ENCODE results near the gene POU2F3. TPM values are rescaled to one million over a fixed set of nuclear protein-coding genes. Genes with fewer than 3 reads are reported as not detected.

Gene POU2F3
- total RNA-seq, 1 donor from 2014 or later: not detected

DNA sequence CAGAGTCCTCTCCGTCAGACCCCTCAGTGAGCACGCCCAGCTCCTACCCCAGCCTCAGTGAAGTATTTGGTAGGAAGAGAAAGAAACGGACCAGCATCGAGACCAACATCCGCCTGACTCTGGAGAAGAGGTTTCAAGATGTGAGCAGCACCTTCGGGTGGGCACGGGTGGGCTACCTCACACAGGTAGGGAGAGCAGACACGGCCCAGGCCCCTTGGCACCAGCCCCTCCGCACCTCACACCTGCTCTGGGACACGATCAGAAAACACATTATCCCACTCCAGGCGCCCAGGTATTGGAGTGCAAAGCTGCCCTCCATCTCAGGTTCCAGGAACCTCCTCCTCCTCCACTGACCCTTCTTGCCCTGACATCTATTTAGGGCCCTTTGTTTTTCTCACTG lies 67.5 kb downstream of the POU2F3 start:
- DNase-seq (ENCODE audit: low spot score): no peak
- H3K9me3 Mint-ChIP-seq (ENCODE audit: low read depth): no peaks in the 10 kb centered on the region
- TF ChIP-seq, protein P1, sequence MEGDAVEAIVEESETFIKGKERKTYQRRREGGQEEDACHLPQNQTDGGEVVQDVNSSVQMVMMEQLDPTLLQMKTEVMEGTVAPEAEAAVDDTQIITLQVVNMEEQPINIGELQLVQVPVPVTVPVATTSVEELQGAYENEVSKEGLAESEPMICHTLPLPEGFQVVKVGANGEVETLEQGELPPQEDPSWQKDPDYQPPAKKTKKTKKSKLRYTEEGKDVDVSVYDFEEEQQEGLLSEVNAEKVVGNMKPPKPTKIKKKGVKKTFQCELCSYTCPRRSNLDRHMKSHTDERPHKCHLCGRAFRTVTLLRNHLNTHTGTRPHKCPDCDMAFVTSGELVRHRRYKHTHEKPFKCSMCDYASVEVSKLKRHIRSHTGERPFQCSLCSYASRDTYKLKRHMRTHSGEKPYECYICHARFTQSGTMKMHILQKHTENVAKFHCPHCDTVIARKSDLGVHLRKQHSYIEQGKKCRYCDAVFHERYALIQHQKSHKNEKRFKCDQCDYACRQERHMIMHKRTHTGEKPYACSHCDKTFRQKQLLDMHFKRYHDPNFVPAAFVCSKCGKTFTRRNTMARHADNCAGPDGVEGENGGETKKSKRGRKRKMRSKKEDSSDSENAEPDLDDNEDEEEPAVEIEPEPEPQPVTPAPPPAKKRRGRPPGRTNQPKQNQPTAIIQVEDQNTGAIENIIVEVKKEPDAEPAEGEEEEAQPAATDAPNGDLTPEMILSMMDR (IDR thresholded peaks at IDR 0.05): no peak
- no peaks in the 10 kb centered on the region for H3K27me3 Mint-ChIP-seq (ENCODE audit: low read depth)
- H3K27ac Mint-ChIP-seq (ENCODE audit: unreplicated experiment): no peak overlapping the region
- no peaks in the 10 kb centered on the region for H3K36me3 Mint-ChIP-seq (ENCODE audit: low read depth)
- H3K4me1 Mint-ChIP-seq (ENCODE audit: low read depth): peaks cover 7% of the 10 kb centered on the region
- no peak overlapping the region for H3K4me3 Mint-ChIP-seq (ENCODE audit: unreplicated experiment)

DNA sequence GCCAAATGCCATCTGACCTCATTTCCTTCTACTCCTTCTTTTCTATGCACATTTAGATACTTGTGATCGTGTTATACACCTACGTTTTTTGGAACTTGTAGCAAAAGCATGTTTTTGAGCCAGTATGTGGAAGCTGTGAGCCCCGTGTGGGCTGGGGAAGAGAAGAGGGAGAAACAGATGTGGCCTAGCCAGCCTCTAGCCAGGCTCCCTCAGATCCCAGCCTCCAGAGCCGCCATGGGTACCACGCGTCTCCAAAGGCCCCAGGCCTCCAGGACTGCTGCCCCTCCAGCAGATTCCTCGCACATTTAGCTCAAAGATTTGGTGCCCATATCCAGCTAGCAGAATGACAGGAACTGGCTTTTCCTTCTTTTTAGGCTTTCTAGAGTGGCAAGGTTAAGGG lies 68.1 kb downstream of the POU2F3 start:
- Mint-ChIP-seq H3K4me1 (ENCODE audit: low read depth) (peaks cover 7% of the 10 kb centered on the region), H3K4me3 (ENCODE audit: unreplicated experiment) (no peak overlapping the region), H3K9me3 (ENCODE audit: low read depth) (no peaks in the 10 kb centered on the region), H3K27ac (ENCODE audit: unreplicated experiment) (no peak overlapping the region), H3K27me3 (ENCODE audit: low read depth) (no peaks in the 10 kb centered on the region), H3K36me3 (ENCODE audit: low read depth) (no peaks in the 10 kb centered on the region)
- no peak for DNase-seq (ENCODE audit: low spot score)
- TF ChIP-seq, protein P1 (IDR thresholded peaks at IDR 0.05): no peak

DNA sequence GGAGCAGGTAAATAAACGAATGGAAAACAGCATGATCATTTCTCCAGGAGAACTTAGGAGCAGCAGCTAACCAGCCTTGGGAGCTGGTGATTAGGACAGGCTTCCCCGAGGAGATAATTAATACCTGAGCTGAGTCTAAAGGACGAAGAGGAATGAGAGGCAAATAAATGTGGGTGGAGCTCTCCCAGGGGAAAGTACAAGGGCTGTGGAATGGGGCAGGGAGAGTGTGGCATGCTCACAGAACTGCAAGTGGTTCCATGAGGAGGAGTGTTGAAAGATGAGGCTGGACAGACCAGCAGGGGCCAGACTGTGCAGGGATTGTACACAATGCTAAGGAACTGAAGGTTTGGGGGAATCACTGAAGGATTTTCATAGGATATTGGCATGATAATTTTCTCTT lies 70.9 kb downstream of the POU2F3 start:
- no peak overlapping the region for H3K27ac Mint-ChIP-seq (ENCODE audit: unreplicated experiment)

DNA sequence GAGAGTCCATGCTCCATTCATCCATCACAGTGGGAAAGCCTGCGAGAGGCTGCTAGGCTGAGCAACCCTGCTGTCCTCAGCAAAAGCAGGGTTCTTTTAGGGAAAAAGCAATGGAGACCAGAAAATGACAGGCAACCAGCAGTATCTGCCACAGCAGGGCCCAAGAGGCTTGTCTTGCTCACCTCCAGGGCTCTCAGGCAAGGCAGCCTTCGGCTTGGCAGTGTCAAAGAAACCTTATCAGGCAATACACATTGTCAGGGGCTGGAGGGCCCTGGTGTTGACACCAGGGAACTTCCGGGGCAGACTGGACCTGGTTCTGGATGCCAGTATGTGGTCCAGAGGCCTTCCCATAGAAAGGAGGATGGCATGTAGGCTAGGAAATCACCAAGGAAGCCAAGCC lies 74.9 kb downstream of the POU2F3 start:
- Mint-ChIP-seq H3K4me1 (ENCODE audit: low read depth) (peaks cover 8% of the 10 kb centered on the region), H3K27me3 (ENCODE audit: low read depth) (peaks cover 8% of the 10 kb centered on the region)
- TF ChIP-seq, protein P1 (IDR thresholded peaks at IDR 0.05): no peak

More for the DNA sequence above, 70.9 kb downstream of the POU2F3 start:
- no peak for DNase-seq (ENCODE audit: low spot score)
- Mint-ChIP-seq H3K4me1 (ENCODE audit: low read depth) (peaks cover 7% of the 10 kb centered on the region), H3K27me3 (ENCODE audit: low read depth) (no peaks in the 10 kb centered on the region), H3K9me3 (ENCODE audit: low read depth) (no peaks in the 10 kb centered on the region), H3K4me3 (ENCODE audit: unreplicated experiment) (no peak overlapping the region), H3K36me3 (ENCODE audit: low read depth) (no peaks in the 10 kb centered on the region)
- TF ChIP-seq, protein P1 (IDR thresholded peaks at IDR 0.05): no peak

DNA sequence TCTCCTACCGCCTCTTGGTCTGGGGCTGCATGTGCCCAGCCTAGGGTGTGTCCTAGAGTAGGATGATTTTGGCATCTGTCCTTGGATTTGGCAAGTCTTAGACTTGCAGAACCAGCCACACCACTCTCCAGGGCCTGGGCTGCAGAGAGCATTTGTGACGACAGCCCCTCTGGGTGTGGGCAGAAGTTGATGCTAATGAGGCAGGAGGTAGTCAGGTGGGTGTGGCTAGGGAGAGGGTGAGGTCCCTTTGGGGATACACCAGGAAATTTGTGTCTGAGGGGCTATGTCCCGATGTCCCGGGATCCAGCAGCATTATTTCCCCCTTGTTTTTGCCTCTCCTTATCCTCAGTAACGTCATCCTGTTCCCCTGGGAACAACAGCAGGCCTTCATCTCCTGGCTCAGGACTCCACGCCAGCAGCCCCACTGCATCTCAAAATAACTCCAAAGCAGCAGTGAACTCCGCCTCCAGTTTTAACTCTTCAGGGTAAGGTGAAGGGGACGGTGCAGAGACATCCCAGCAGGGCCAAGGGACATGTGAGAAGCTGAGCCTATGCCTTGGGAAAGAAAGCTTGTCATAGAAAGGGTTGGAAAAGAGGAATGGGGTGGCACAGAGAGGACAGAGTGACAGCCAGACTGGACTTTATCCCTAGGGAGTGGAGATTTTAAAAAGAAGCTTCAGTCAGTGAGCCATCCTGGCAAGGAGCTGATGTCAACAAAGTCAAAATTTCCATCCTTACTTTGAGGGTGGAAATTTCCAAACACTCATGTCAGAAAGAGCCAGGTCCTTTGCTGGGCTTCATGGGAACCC lies 77.1 kb downstream of the POU2F3 start:
- no peak for DNase-seq (ENCODE audit: low spot score)
- peaks cover 8% of the 10 kb centered on the region for H3K27me3 Mint-ChIP-seq (ENCODE audit: low read depth)
- no peaks in the 10 kb centered on the region for H3K9me3 Mint-ChIP-seq (ENCODE audit: low read depth)
- H3K4me1 Mint-ChIP-seq (ENCODE audit: low read depth): peaks cover 8% of the 10 kb centered on the region
- TF ChIP-seq, protein P1 (IDR thresholded peaks at IDR 0.05): no peak
- H3K36me3 Mint-ChIP-seq (ENCODE audit: low read depth): no peaks in the 10 kb centered on the region
- H3K27ac Mint-ChIP-seq (ENCODE audit: unreplicated experiment): peak overlapping the region; percentile 63
- no peak overlapping the region for H3K4me3 Mint-ChIP-seq (ENCODE audit: unreplicated experiment)

More for the DNA sequence above, 74.9 kb downstream of the POU2F3 start:
- no peak overlapping the region for H3K4me3 Mint-ChIP-seq (ENCODE audit: unreplicated experiment)
- H3K27ac Mint-ChIP-seq (ENCODE audit: unreplicated experiment): no peak overlapping the region
- H3K9me3 Mint-ChIP-seq (ENCODE audit: low read depth): no peaks in the 10 kb centered on the region
- DNase-seq (ENCODE audit: low spot score): no peak
- H3K36me3 Mint-ChIP-seq (ENCODE audit: low read depth): no peaks in the 10 kb centered on the region
